IMR-90 (cell line): ENCODE measurements around the gene STAP2. TPM values are rescaled to one million over a fixed set of nuclear protein-coding genes. Genes with fewer than 3 reads are reported as not detected.

Experiments used
- ATAC-seq: fragments of 200-7000 bp; cut with Tn5 transposase; 2 replicates; pipeline ENCODE4 v1.9.1; 2020; ENCODE audit warnings: low read depth, mild to moderate bottlenecking, moderate library complexity
- BruUV-seq: library from RNA; stranded (reverse); fragments of 400-500 nt; replicated peaks from 2 replicates; lab custom pipeline; 2021; lab: Mats Ljungman, UMichigan
- CTCF ChIA-PET: fragments of 300-600 bp; formaldehyde crosslinking; extraction: SDS; loops from one replicate; lab custom pipeline; 2021; ENCODE audit warnings: antibody characterized with exemption; lab: Yijun Ruan, JAX
- POLR2A ChIA-PET: fragments of 300-600 bp; sonication (Branson Sonifier 250); formaldehyde crosslinking; loops from one replicate; lab custom pipeline; 2022; ENCODE audit warnings: antibody characterized with exemption; ENCODE audit not compliant: unreplicated experiment; lab: Charles Lee
- DNase-seq: peaks from one replicate; pipeline ENCODE4 v3.0.0; 2013
- H2AFZ ChIP-seq: replicated peaks from 2 replicates; pipeline ENCODE3; 2013; ENCODE audit warnings: low read length, mild to moderate bottlenecking; ENCODE audit not compliant: poor library complexity
- H2AK5ac ChIP-seq: 2 replicates; pipeline ENCODE4 v1.6.1; 2013; ENCODE audit warnings: low read depth, low read length, inconsistent platforms
- H2AK9ac ChIP-seq: replicated peaks from 2 replicates; pipeline ENCODE3; 2013; ENCODE audit warnings: mild to moderate bottlenecking, low read depth, low read length, moderate library complexity; ENCODE audit not compliant: poor library complexity
- H2BK120ac ChIP-seq: 2 replicates; pipeline ENCODE4 v1.6.1; 2013; ENCODE audit warnings: low read depth, low read length, inconsistent platforms
- H2BK15ac ChIP-seq: 3 replicates; pipeline ENCODE4 v1.6.1; 2013; ENCODE audit warnings: low read depth, low read length, inconsistent platforms
- H2BK20ac ChIP-seq: 2 replicates; pipeline ENCODE4 v1.6.1; 2013; ENCODE audit warnings: low read depth, mild to moderate bottlenecking, inconsistent platforms, low read length, moderate library complexity
- H2BK5ac ChIP-seq: 2 replicates; pipeline ENCODE4 v1.6.1; 2013; ENCODE audit warnings: mild to moderate bottlenecking, low read depth, low read length, inconsistent platforms; ENCODE audit not compliant: poor library complexity, severe bottlenecking
- H3K14ac ChIP-seq: replicated peaks from 2 replicates; pipeline ENCODE4 v1.6.1; 2013; ENCODE audit warnings: low read depth, low read length, inconsistent platforms
- H3K18ac ChIP-seq: 2 replicates; pipeline ENCODE4 v1.6.1; 2013; ENCODE audit warnings: low read depth, low read length, control low read depth
- H3K23ac ChIP-seq: 2 replicates; pipeline ENCODE4 v1.6.1; 2013; ENCODE audit warnings: low read depth, low read length, inconsistent platforms
- H3K27ac ChIP-seq: 2 replicates; pipeline ENCODE4 v1.5.1; 2013; ENCODE audit warnings: mild to moderate bottlenecking, control low read depth, low read length; ENCODE audit not compliant: insufficient read depth
- H3K27me3 ChIP-seq: 2 replicates; pipeline ENCODE4 v1.6.1; 2013; ENCODE audit warnings: low read length; ENCODE audit not compliant: control insufficient read depth, insufficient read depth
- H3K36me3 ChIP-seq: 2 replicates; pipeline ENCODE4 v1.6.1; 2013; ENCODE audit warnings: low read length, mixed read lengths; ENCODE audit not compliant: control insufficient read depth, insufficient read depth
- H3K4ac ChIP-seq: 2 replicates; pipeline ENCODE4 v1.6.1; 2013; ENCODE audit warnings: low read depth, low read length, inconsistent platforms
- H3K4me1 ChIP-seq: 2 replicates; pipeline ENCODE4 v1.6.1; 2013; ENCODE audit warnings: low read length, mixed read lengths; ENCODE audit not compliant: control insufficient read depth, insufficient read depth
- H3K4me2 ChIP-seq: 2 replicates; pipeline ENCODE4 v1.6.1; 2013; ENCODE audit warnings: low read depth, mild to moderate bottlenecking, control low read depth, low read length, moderate library complexity
- H3K4me3 ChIP-seq: 2 replicates; pipeline ENCODE4 v1.5.1; 2013; ENCODE audit warnings: low read depth, mild to moderate bottlenecking, control low read depth, low read length, moderate library complexity; ENCODE audit not compliant: insufficient read depth
- H3K56ac ChIP-seq: 2 replicates; pipeline ENCODE4 v1.6.1; 2013; ENCODE audit warnings: low read length, inconsistent platforms; ENCODE audit not compliant: insufficient read depth; ENCODE audit errors: extremely low read depth
- H3K79me1 ChIP-seq, 2 experiments: 2 replicates each; pipeline ENCODE4 v1.6.1; 2013; ENCODE audit warnings: low read length in 2 of 2, inconsistent platforms in 1 of 2, low read depth in 1 of 2
- H3K9ac ChIP-seq: 2 replicates; pipeline ENCODE4 v1.6.1; 2013; ENCODE audit warnings: low read depth, low read length, control low read depth
- H3K9me1 ChIP-seq: 2 replicates; pipeline ENCODE4 v1.6.1; 2013; ENCODE audit warnings: low read length, inconsistent platforms; ENCODE audit not compliant: insufficient read depth
- H3K9me3 ChIP-seq: 2 replicates; pipeline ENCODE4 v1.6.1; 2013; ENCODE audit warnings: low read length; ENCODE audit not compliant: control insufficient read depth, insufficient read depth
- H4K20me1 ChIP-seq: 2 replicates; pipeline ENCODE4 v1.6.1; 2013; ENCODE audit warnings: low read length, inconsistent platforms; ENCODE audit not compliant: insufficient read depth
- H4K5ac ChIP-seq: 2 replicates; pipeline ENCODE4 v1.6.1; 2013; ENCODE audit warnings: mild to moderate bottlenecking, low read depth, low read length, control low read depth
- H4K8ac ChIP-seq, 2 experiments: 2 replicates each; pipeline ENCODE4 v1.6.1; 2013; ENCODE audit warnings: low read depth in 2 of 2, low read length in 2 of 2, control low read depth in 1 of 2, inconsistent platforms in 1 of 2
- H4K91ac ChIP-seq: 2 replicates; pipeline ENCODE4 v1.6.1; 2013; ENCODE audit warnings: low read depth, low read length, inconsistent platforms; ENCODE audit not compliant: insufficient read depth
- CHD1 ChIP-seq: IDR thresholded peaks from 2 replicates; pipeline ENCODE4 v1.6.1; 2012; ENCODE audit warnings: low read depth, low read length, improper control_type of control experiment
- ELK1 ChIP-seq: fragments of 150-350 bp; IDR thresholded peaks from 2 replicates; pipeline ENCODE4 v1.6.1; 2016; ENCODE audit warnings: low read depth, mild to moderate bottlenecking, low read length, moderate library complexity, borderline replicate concordance
- NFE2L2 ChIP-seq: fragments of 150-350 bp; IDR thresholded peaks from 2 replicates; pipeline ENCODE4 v1.6.1; 2016; ENCODE audit warnings: low read depth, mild to moderate bottlenecking, low read length
- RCOR1 ChIP-seq: IDR thresholded peaks from 2 replicates; pipeline ENCODE4 v1.6.1; 2012; ENCODE audit warnings: mild to moderate bottlenecking, low read length, improper control_type of control experiment; ENCODE audit not compliant: insufficient replicate concordance
- WGBS, 2 experiments: methylation state at CpG; one replicate each; pipeline versions ENCODE4 v1.1.5 to v1.1.7; 2013; ENCODE audit warnings: missing lambda C conversion rate in 2 of 2; ENCODE audit not compliant: insufficient read length in 1 of 2; ENCODE audit errors: extremely low coverage in 2 of 2; 5-methylcytosine and 5-hydroxymethylcytosine counted together
- dilution Hi-C: fragments of 300-500 bp; cut with HindIII; formaldehyde crosslinking; loops from one replicate; pipeline ENCODE4 v1.14.3; 2018; ENCODE audit warnings: low sequenced_read_pairs; ENCODE audit not compliant: unreplicated experiment
- in situ Hi-C: fragments of 300-500 bp; cut with MboI; formaldehyde crosslinking; loops from 3 replicates; pipeline ENCODE4 v1.14.3; 2019; ENCODE audit warnings: low sequenced_read_pairs, inconsistent platforms, mixed read lengths
- intact Hi-C: fragments of 100-400 bp; cut with micrococcal nuclease; formaldehyde crosslinking; loops from 2 replicates; pipeline ENCODE4 v1.10.0; 2022
- polyA plus RNA-seq, 3 experiments: library from polyadenylated mRNA; depleted of rRNA; stranded (reverse); fragments of >200 nt; gene quantifications; 2 replicates each; pipeline ENCODE4 v1.2.3, GENCODE V29; 2012; ENCODE audit warnings: low replicate concordance in 1 of 3
- total RNA-seq: library from RNA; depleted of rRNA; stranded (reverse); fragments of >200 nt; gene quantifications from 2 replicates; pipeline ENCODE4 v1.2.3, GENCODE V29; 2012

Gene STAP2
- total and polyA plus RNA-seq, 2 of the 4 experiments (the other 2 are of a cell fraction), result 1.3 to 3.4 TPM

DNA sequence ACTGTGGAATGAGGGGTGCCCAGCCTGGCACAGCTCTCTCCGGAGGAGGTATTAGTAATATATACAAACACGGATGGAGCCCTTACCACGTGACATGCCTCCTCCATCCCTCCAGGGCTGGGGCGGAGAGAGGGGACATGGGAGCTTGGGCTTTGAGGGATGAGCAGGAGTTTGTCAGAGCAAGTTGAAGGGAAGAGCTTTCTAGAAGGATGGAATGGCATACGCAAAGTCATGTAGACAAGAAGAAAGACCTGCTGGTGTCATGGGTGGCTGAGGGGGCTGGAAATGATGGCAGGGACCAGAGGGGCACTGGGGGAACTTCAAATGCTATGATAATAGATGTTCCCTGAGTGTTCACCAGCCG is 7.4 kb upstream of the STAP2 start:
- TF ChIP-seq NFE2L2, result no peak
- no peak for TF ChIP-seq ELK1
- no peak for TF ChIP-seq CHD1
- TF ChIP-seq RCOR1, result no peak
- Histone ChIP-seq H3K36me3 (peaks cover 11% of the 10 kb centered on the region), H3K18ac (no peak overlapping the region), H2AK9ac (peak overlapping the region; percentile 61), H3K4me1 (peaks cover 7% of the 10 kb centered on the region), H3K56ac (no peak overlapping the region), H2BK5ac (no peak overlapping the region), H3K79me1 (peaks cover 7 to 15% of the 10 kb centered on the region in 2 experiments; a peak in 2 of 4 replicates), H3K14ac (no peak overlapping the region), H2BK120ac (no peak overlapping the region), H4K91ac (no peak overlapping the region), H2AK5ac (no peak overlapping the region), H3K27ac (no peak overlapping the region), H4K20me1 (no peaks in the 10 kb centered on the region), H3K23ac (no peak overlapping the region), H3K9me3 (no peaks in the 10 kb centered on the region), H4K5ac (no peak overlapping the region), H2AFZ (no peak overlapping the region), H2BK15ac (no peak overlapping the region), H3K9me1 (no peaks in the 10 kb centered on the region), H3K4ac (no peak overlapping the region), H4K8ac (no peak overlapping the region), H3K4me2 (no peak overlapping the region), H3K27me3 (no peaks in the 10 kb centered on the region), H3K4me3 (no peak overlapping the region), H3K9ac (no peak overlapping the region), H2BK20ac (no peak overlapping the region)
- no peak for ATAC-seq
- intact Hi-C loops, result no loop called here
- in situ Hi-C loops, result no loop called here
- BruUV-seq, result no TSS peak
- 100% methylated on average over 1 of the region's 6 CpGs; no CpG with 5 or more reads in 1 of the 2 experiments for WGBS, 2 experiments
- CTCF ChIA-PET, result no interaction called here
- POLR2A ChIA-PET, result no interaction called here
- dilution Hi-C loops, result no loop called here
- DNase-seq, result no peak
